Amniotic stem cell (primary cell): ENCODE data around the gene NLRC5.
"Not testable (repeated sequence)": the region's sequence is repeated elsewhere in the genome, so short reads cannot be mapped to it uniquely, and the experiment has no call there.

Experiments
- DNase-seq: peaks from one replicate; lab custom pipeline; 2025; lab: John Stamatoyannopoulos, UW

The NLRC5 gene

DNA sequence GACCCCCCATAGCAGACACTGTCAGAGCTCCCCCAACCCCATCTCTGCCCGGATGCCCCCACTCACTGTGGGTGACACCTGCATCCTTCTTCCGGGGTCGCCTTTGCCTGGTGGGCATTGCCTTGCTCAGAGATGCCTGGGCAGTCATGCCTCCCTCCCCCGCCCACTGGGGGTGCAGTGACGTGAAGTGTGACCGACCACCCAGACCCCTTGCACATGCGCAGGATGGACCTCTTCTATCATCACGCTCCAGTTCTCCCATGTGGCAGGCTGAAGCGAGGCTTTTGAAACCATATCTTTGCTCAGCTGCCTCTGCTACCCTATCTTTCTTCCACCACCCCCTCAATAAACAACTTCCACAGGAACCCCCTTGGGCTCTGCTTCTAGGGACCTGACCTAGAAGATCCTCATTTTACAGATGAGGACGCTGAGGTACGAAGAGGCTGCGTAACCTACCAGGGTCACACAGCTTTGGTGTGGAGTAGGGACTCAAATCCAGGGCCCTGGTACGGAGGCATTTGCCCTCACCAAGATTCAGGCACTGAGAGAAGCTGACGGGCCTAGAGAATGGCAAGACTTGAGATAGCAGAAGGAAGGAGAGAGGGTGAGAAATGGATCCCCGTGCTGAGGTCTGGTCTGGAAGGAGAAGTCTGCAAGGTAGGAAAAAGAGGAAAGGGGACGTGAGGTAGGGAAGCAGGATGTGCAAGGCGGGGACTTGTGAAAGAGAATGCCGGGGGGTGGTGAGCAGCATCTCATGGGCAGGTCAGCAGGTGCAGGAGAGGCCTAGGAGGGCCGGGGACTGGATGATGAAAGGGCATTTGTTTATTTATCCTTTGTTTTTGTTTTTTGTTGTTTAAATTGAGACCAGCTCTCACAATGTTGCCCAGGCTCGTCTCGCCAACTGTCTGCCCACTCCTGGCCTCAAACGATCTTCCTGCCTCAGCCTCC lies 14.4 kb downstream of the NLRC5 start:
- no peak for DNase-seq

- DNase-seq: no peak
Observed at GRCh38 chr16:57004387-57005250, 15.3 kb downstream of the NLRC5 start.

- not testable (repeated sequence) for DNase-seq
Observed at GRCh38 chr16:57005597-57005996, 16.2 kb downstream of the NLRC5 start.

DNA sequence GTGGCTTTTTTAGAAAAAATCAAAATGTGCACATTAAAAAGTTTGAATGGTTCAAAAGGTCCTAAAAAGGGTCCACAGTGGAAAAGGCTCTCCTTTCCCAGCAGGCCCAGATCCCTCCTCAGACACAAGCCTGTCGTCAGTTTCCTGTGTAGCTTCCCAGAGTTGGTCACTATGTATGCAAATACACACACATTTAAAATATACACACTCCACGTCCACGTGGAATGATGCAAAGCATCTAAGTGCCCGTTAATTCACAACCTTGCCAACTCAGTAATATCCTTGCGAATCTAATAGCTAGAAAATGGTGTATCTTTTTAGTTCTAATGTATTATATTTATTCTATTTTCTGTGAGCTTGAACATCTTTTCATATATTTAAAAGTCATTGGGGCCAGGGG lies 17.7 kb downstream of the NLRC5 start:
- DNase-seq: no peak

DNA sequence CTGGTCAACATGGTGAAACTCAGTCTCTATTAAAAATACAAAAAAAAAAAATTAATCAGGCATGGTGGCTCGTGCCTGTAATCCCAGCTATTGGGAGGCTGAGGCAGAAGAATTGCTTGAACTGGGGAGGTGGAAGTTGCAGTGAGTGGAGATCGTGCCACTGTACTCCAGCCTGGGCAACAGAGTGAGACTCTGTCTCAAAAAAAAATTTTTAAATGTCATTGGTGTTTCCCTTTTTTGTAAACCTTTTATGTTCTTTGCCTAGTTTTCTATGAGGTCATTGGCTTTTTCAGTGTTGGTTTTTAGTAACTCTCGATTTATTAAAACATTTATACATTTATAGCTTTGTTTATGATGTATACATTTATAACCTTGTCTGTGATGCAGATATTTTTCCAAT lies 18.2 kb downstream of the NLRC5 start:
- DNase-seq: no peak

- no peak for DNase-seq
Observed at GRCh38 chr16:57008440-57008839, 19.1 kb downstream of the NLRC5 start.

DNA sequence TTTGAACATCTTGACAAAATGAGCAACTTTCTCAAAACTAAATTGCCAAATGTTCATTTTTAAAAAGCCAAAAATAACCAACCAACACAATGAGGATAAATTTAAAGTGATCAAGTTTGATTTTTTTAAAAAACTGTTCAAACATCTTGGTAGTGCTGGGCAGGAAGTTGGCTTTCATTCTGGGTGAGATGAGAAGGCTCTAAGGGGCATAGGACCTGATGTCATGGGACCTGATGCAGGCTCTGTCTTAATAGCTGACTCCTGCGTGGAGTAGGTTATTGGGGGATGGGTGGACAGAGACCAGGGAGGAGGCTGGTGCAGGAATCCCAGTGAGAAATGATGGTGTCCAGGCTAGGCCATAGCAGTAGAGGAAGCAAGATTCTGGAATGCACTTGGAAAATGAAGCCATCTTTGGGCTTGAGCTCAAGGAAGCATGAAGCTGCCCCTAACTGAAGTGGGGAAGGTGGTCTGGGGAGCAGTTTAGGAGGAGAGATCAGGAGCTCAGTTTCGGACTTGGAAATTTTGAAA lies 20.4 kb downstream of the NLRC5 start:
- no peak for DNase-seq

DNA sequence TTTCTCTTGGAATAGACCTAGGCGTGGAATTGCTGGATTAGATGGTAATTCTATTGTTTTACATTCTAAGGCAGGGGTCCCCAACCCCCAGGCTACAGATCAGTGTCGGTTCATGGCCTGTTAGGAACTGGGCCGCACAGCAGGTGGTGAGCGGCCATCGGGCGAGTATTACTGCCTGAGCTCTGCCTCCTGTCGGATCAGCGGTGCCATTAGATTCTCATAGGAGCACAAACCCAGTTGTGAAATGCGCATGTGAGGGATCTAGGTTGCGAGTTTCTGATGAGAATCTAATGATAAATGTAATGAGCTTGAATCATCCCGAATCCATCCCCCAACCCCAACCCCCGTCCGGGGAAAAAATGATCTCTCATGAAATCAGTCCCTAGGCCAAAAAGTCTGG lies 23.0 kb downstream of the NLRC5 start:
- DNase-seq: no peak

DNA sequence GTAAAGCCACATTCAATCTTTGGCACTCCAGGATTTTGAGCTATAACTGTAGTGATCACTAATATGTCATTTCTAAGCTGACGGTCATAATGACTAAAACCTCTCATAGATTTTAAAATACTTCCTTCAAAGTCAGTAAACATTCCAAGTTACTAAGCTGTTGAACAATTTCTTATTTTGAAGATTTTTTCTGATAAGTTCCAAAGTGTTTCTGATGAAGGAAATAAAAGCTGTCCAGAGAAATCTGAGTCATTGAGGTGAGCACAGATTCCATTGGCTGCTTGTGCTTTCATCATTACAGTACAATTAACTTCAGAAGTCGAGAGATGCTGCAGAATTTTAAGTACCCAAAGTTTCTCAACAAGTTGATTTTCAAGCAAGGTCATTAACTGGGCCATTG lies 23.9 kb downstream of the NLRC5 start:
- DNase-seq: no peak

GRCh38 chr16:57013902-57014301 lies 24.5 kb downstream of the NLRC5 start:
- no peak for DNase-seq

GRCh38 chr16:57016301-57016700 lies 26.9 kb downstream of the NLRC5 start:
- DNase-seq: no peak

DNA sequence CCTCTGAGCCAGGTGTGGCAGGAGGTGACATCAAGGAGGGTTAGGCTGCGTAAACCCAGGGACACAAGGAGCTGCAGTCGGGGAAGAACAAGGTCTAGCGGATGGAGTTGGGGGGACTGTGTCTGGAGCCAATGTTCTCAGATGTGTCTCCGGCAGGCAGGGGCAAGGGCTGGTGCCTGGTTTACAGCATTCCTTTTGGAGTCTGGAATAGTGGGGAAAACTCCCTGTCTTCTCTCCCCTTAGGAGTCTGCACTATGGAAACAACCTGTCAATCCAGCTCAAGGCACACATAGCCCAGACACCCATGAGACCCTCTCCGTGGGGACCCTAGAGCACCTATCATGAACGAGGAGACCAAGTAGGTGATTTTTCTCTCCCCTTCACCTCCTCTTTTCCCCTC lies 27.5 kb downstream of the NLRC5 start:
- no peak for DNase-seq

- no peak for DNase-seq
Observed at GRCh38 chr16:57017251-57017650, 27.9 kb downstream of the NLRC5 start.

GRCh38 chr16:57019746-57020145 lies 30.4 kb downstream of the NLRC5 start:
- no peak for DNase-seq

GRCh38 chr16:57020651-57021050 lies 31.3 kb downstream of the NLRC5 start:
- no peak for DNase-seq

DNA sequence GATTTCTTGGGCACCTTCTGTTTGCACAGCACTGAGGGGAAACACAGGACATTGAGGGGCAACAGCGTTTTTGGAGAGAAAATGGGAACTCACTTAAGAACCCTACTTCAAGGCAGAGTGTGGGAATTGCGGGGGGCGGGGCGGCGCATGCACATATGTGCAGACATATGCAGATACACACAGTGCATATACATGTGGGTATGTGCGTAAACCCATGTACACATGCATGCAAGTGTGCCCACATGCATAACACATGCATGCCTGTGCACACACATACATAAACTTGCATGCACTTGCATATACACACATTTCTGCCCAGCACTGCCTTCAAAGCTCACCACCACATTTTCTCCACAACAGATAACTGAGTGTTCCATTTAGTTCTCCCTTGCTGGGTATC lies 32.4 kb downstream of the NLRC5 start:
- DNase-seq: no peak

GRCh38 chr16:57022445-57022844 lies 33.1 kb downstream of the NLRC5 start:
- DNase-seq: no peak

- DNase-seq: no peak
Observed at GRCh38 chr16:57023541-57024249, 34.3 kb downstream of the NLRC5 start.

DNA sequence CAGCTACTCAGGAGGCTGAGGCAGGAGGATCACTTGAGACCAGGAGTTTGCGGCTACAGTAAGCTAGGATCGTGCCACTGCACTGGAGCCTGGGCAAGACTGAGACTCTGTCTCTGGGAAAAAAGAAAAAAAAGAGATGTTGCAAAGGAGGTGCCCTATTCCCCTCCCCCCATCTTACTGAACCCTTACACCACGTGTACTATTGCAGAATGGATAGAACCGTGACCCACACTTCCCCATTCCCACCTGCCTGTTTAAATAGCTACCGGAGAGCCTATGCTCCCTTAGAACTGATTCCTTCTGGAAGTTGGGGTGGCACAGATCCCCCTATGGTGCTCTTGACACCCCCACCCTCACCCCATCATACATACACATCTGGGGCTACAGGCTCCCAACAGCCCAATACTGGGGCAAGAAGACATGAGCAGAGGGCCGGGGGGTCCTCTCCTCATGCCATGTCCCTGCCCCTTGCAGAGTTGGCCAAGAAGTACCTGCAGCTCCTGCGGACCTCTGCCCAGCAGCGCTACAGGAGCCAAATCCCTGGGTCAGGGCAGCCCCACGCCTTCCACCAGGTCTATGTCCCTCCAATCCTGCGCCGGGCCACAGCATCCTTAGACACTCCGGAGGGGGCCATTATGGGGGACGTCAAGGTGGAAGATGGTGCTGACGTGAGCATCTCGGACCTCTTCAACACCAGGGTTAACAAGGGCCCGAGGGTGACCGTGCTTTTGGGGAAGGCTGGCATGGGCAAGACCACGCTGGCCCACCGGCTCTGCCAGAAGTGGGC lies 35.7 kb downstream of the NLRC5 start:
- DNase-seq: no peak

GRCh38 chr16:57025941-57026777 lies 36.8 kb downstream of the NLRC5 start:
- DNase-seq: no peak

DNA sequence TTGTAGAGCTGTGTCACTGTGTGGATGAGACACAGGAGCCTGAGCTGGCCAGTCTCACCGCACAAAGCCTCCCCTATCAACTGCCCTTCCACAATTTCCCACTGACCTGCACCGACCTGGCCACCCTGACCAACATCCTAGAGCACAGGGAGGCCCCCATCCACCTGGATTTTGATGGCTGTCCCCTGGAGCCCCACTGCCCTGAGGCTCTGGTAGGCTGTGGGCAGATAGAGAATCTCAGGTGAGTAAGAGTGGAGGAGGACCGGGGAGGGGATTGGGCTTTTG lies 37.4 kb downstream of the NLRC5 start:
- DNase-seq: no peak
